ENCODE data around the gene MYO10.

Gene MYO10

GRCh38 chr5:16805486-16805885, 130.6 kb downstream of the MYO10 start:
- Histone ChIP-seq H3K9ac (ENCODE audit: low read length) (no peak overlapping the region), H3K4me2 (ENCODE audit: low read length) (no peak overlapping the region)
- TF ChIP-seq CTCF (IDR thresholded peaks at IDR 0.05; ENCODE audit: low read depth, low read length), result no peak
- TF ChIP-seq EZH2phosphoT487 (IDR thresholded peaks at IDR 0.05; ENCODE audit: low read depth), result no peak

GRCh38 chr5:16803831-16804230, 132.3 kb downstream of the MYO10 start:
- TF ChIP-seq CTCF (IDR thresholded peaks at IDR 0.05; ENCODE audit: low read depth, low read length) (no peak), EZH2phosphoT487 (IDR thresholded peaks at IDR 0.05; ENCODE audit: low read depth) (no peak)
- H3K79me2 ChIP-seq (ENCODE audit: low read length), result no peaks in the 10 kb centered on the region
- no peak overlapping the region for H2AFZ ChIP-seq (ENCODE audit: low read depth, low read length)
- H3K36me3 ChIP-seq (replicated peaks; ENCODE audit: low read depth, low read length), result no peaks in the 10 kb centered on the region
- no peak overlapping the region for H3K4me2 ChIP-seq (ENCODE audit: low read length)
- H3K4me1 ChIP-seq (ENCODE audit: low read length), result no peaks in the 10 kb centered on the region
- no peaks in the 10 kb centered on the region for H3K27me3 ChIP-seq (ENCODE audit: low read depth, low read length)
- H3K9ac ChIP-seq (ENCODE audit: low read length), result no peak overlapping the region
- no peak overlapping the region for H3K27ac ChIP-seq (ENCODE audit: low read length)
- H3K9me3 ChIP-seq (ENCODE audit: insufficient read depth, low read length), result no peaks in the 10 kb centered on the region
- no peak overlapping the region for H3K4me3 ChIP-seq (ENCODE audit: low read length)
- H4K20me1 ChIP-seq (ENCODE audit: insufficient read depth, low read length), result no peaks in the 10 kb centered on the region

More at GRCh38 chr5:16805486-16805885, 130.6 kb downstream of the MYO10 start:
- Histone ChIP-seq H3K4me3 (ENCODE audit: low read length) (no peak overlapping the region), H3K36me3 (replicated peaks; ENCODE audit: low read depth, low read length) (no peaks in the 10 kb centered on the region), H4K20me1 (ENCODE audit: insufficient read depth, low read length) (no peaks in the 10 kb centered on the region), H3K79me2 (ENCODE audit: low read length) (no peaks in the 10 kb centered on the region), H2AFZ (ENCODE audit: low read depth, low read length) (no peak overlapping the region), H3K4me1 (ENCODE audit: low read length) (no peaks in the 10 kb centered on the region), H3K9me3 (ENCODE audit: insufficient read depth, low read length) (no peaks in the 10 kb centered on the region), H3K27me3 (ENCODE audit: low read depth, low read length) (no peaks in the 10 kb centered on the region), H3K27ac (ENCODE audit: low read length) (no peak overlapping the region)

- no peaks in the 10 kb centered on the region for H3K9me3 ChIP-seq (ENCODE audit: insufficient read depth, low read length)
- H3K4me1 ChIP-seq (ENCODE audit: low read length), result no peaks in the 10 kb centered on the region
- H3K4me3 ChIP-seq (ENCODE audit: low read length), result no peak overlapping the region
- TF ChIP-seq EZH2phosphoT487 (IDR thresholded peaks at IDR 0.05; ENCODE audit: low read depth) (no peak), CTCF (IDR thresholded peaks at IDR 0.05; ENCODE audit: low read depth, low read length) (no peak)
- H3K36me3 ChIP-seq (replicated peaks; ENCODE audit: low read depth, low read length), result no peaks in the 10 kb centered on the region
- no peak overlapping the region for H3K4me2 ChIP-seq (ENCODE audit: low read length)
- no peaks in the 10 kb centered on the region for H4K20me1 ChIP-seq (ENCODE audit: insufficient read depth, low read length)
- H3K79me2 ChIP-seq (ENCODE audit: low read length), result no peaks in the 10 kb centered on the region
- H2AFZ ChIP-seq (ENCODE audit: low read depth, low read length), result no peak overlapping the region
- H3K9ac ChIP-seq (ENCODE audit: low read length), result no peak overlapping the region
- H3K27ac ChIP-seq (ENCODE audit: low read length), result no peak overlapping the region
- H3K27me3 ChIP-seq (ENCODE audit: low read depth, low read length), result no peaks in the 10 kb centered on the region
Observed at GRCh38 chr5:16800477-16800876, 135.6 kb downstream of the MYO10 start.

GRCh38 chr5:16799796-16800195, 136.3 kb downstream of the MYO10 start:
- H3K9me3 ChIP-seq (ENCODE audit: insufficient read depth, low read length), result no peaks in the 10 kb centered on the region
- H3K4me1 ChIP-seq (ENCODE audit: low read length), result no peaks in the 10 kb centered on the region
- H3K36me3 ChIP-seq (replicated peaks; ENCODE audit: low read depth, low read length), result no peaks in the 10 kb centered on the region
- no peak overlapping the region for H2AFZ ChIP-seq (ENCODE audit: low read depth, low read length)
- no peaks in the 10 kb centered on the region for H3K79me2 ChIP-seq (ENCODE audit: low read length)
- no peak overlapping the region for H3K27ac ChIP-seq (ENCODE audit: low read length)
- TF ChIP-seq EZH2phosphoT487 (IDR thresholded peaks at IDR 0.05; ENCODE audit: low read depth) (no peak), CTCF (IDR thresholded peaks at IDR 0.05; ENCODE audit: low read depth, low read length) (no peak)
- H3K4me2 ChIP-seq (ENCODE audit: low read length), result no peak overlapping the region
- no peaks in the 10 kb centered on the region for H3K27me3 ChIP-seq (ENCODE audit: low read depth, low read length)
- no peak overlapping the region for H3K4me3 ChIP-seq (ENCODE audit: low read length)
- no peaks in the 10 kb centered on the region for H4K20me1 ChIP-seq (ENCODE audit: insufficient read depth, low read length)
- H3K9ac ChIP-seq (ENCODE audit: low read length), result no peak overlapping the region

Measured in OCI-LY3 (cell line).